Fibroblast of villous mesenchyme (primary cell): ENCODE measurements around the gene HOXA3. TPM values are rescaled to one million over a fixed set of nuclear protein-coding genes. Genes with fewer than 3 reads are reported as not detected.

Source experiments
- DNase-seq: peaks from one replicate; pipeline ENCODE4 v3.0.0-alpha.2; 2010; ENCODE audit warnings: low read depth
- H3K4me3 ChIP-seq: 2 replicates; pipeline ENCODE4 v1.5.1; 2011; ENCODE audit warnings: low read depth, mild to moderate bottlenecking, low read length
- CTCF ChIP-seq: IDR thresholded peaks from 2 replicates; pipeline ENCODE4 v1.5.1; 2012; ENCODE audit warnings: low read depth, mild to moderate bottlenecking, low read length; ENCODE audit not compliant: insufficient read depth
- total RNA-seq: library from RNA; depleted of rRNA; stranded (reverse); fragments of >200 nt; gene quantifications from 2 replicates; pipeline ENCODE4 v1.2.3, GENCODE V29; 2012

The HOXA3 gene
- total RNA-seq, 1 donor: 11.7 TPM

- no peak overlapping the region for H3K4me3 ChIP-seq
- no peak for DNase-seq
- no peak for TF ChIP-seq CTCF
Measured at GRCh38 chr7:27092819-27093110, 59.6 kb downstream of the HOXA3 start.

GRCh38 chr7:27091941-27092818, 60.2 kb downstream of the HOXA3 start:
- no peak for TF ChIP-seq CTCF
- no peak for DNase-seq
- H3K4me3 ChIP-seq: no peak overlapping the region

GRCh38 chr7:27091105-27091504, 61.3 kb downstream of the HOXA3 start:
- no peak overlapping the region for H3K4me3 ChIP-seq

GRCh38 chr7:27088002-27088922, 64.1 kb downstream of the HOXA3 start:
- no peak overlapping the region for H3K4me3 ChIP-seq
- TF ChIP-seq CTCF: no peak
- DNase-seq: no peak

More at GRCh38 chr7:27091105-27091504, 61.3 kb downstream of the HOXA3 start:
- DNase-seq: no peak
- TF ChIP-seq CTCF: no peak

GRCh38 chr7:27083646-27084045, 68.7 kb downstream of the HOXA3 start:
- no peak for TF ChIP-seq CTCF
- DNase-seq: no peak
- H3K4me3 ChIP-seq: no peak overlapping the region

GRCh38 chr7:27082171-27082570, 70.2 kb downstream of the HOXA3 start:
- no peak for TF ChIP-seq CTCF
- no peak for DNase-seq
- H3K4me3 ChIP-seq: no peak overlapping the region
